Activated CD8-positive, alpha-beta memory T cell treated with anti-CD3 and anti-CD28 coated beads, Interleukin-2, amount 50 U/mL, for 1 hour (primary cell): ENCODE results near the gene CXCL12.

Experiments
- DNase-seq: peaks from one replicate; pipeline ENCODE4 v3.0.0-alpha.2; 2020; ENCODE audit errors: extremely low read depth

The CXCL12 gene

GRCh38 chr10:44385026-44385695 lies at the start of gene CXCL12:
Gene CXCL12, minus strand, starts transcription at chr10:44385097. Its CDS starts 92 bp downstream, at chr10:44385005.
- no peak for DNase-seq

DNA sequence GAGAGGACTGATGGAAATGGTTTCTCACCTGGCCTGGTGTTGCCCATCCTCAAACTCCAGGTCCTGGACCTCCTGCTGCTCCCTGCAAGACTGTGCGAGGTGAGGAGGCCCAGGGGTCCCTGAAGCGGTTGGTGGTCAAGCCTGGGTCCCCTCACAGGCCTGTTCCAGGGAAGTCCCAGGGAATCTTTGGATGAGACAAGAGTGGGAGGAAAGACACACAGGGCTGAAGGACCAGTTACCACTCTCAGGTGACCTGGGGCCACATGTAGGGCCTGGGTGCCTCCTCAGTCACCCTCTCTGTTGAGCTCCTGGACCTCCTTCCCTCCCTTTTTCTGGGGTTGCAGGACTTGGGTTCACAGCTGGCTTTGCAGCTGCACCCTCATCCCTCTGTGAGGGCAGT lies 42.6 kb upstream of the CXCL12 start:
- DNase-seq: no peak

- no peak for DNase-seq
Observed at GRCh38 chr10:44427037-44427436, 42.1 kb upstream of the CXCL12 start.

DNA sequence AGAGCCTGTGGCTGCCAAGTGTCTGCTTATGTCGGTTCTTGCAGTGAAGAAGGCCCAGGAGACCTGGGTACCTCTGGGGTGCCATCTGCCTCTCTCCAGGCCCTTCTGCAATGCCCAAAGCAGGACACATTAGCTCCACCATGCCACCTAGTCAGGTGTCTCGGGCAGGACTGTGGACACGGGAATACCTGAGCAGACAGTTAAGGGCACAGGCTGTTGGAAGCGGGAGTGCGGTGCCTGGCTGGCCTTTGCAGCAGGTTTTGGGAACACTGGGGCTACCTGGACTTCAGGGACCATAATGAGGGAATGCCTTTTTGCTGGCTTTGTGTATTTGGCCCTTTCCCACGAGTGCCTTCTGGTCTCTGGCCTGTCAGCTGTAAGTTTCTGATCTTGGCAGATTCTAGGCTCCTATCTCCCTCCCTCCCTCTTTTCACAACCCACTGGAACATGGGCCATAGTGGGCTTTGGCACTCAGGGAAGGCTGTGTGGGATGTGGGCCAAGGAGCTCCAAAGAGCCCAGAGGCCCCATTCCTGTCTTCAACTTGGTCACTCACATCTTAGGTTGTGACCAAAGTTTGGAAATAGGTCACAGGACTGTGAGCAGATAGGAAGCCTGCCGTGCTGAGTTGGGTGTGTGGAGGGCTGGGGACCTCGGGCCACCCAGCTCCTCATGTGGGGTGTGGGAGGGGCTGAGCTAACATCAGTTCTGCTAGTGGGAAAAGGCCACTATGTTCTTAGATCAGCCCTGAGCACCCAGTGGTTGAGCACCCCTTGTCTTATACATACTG lies 41.5 kb upstream of the CXCL12 start:
- no peak for DNase-seq

DNA sequence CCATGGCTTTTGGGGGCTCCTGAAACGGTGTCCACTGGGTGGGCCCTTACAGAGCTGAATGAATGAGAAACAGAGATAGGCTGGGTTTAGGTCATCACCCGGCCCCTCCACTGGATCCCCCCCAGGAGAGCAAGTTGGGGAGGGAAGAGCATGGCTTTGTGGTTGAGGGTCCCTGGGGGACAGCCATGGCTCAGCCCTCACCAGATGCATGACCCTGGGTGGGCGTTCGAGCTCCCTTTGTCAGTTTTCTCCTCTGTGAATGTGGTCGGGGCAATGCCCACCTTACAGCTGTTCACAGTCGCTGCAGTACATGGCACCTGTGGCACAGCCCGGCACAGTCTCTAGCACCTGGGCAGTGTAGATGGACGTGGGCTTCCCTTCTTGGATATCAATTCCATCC lies 40.6 kb upstream of the CXCL12 start:
- no peak for DNase-seq

GRCh38 chr10:44424957-44425356 lies 40.1 kb upstream of the CXCL12 start:
- DNase-seq: no peak

- no peak for DNase-seq
Observed at GRCh38 chr10:44424298-44424697, 39.4 kb upstream of the CXCL12 start.

DNA sequence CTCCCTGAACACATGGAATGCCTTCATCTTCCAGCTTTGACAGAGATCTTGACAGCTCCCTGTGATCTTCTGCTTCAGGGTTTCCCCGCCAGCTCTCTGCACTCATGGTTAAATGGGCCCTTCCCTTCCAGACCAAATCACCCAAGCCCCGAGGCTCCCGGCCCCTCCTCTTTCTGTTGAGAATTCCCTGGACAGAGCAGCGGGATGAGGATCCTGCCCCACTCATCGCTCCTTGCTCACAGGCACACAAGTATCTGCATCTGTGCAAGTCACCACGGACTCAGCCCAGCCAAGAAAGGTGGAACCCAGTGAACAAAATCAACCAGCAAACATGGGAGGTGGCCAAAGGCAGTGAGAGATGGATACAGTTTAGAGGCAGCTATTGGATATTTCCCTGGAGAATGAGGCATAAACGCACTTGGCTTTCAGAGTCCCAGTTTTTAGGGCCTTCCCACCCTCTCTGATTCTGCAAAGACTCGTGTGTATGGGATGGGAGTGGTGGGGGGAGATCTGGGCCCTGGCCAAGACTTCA lies 37.7 kb upstream of the CXCL12 start:
- DNase-seq: no peak

DNA sequence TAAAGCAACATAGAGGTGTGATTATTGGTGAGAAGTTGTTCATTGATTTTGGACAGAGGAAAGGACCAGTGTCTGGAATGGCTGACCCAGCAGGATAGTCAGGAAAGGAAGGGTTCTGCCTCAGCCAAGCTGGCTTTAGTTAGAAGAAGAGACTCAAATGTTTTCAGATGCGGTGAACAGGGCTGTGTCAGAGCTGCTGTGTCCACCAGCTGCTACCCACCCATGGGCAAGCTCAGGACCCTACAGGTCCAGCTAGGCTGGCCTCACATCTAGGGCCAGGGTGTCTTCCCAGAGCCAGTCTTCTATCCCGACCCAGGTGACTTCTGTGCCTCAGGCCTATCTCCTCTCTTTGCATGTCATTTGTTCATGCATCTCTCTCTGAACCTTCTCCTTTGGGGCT lies 37.3 kb upstream of the CXCL12 start:
- DNase-seq: no peak

DNA sequence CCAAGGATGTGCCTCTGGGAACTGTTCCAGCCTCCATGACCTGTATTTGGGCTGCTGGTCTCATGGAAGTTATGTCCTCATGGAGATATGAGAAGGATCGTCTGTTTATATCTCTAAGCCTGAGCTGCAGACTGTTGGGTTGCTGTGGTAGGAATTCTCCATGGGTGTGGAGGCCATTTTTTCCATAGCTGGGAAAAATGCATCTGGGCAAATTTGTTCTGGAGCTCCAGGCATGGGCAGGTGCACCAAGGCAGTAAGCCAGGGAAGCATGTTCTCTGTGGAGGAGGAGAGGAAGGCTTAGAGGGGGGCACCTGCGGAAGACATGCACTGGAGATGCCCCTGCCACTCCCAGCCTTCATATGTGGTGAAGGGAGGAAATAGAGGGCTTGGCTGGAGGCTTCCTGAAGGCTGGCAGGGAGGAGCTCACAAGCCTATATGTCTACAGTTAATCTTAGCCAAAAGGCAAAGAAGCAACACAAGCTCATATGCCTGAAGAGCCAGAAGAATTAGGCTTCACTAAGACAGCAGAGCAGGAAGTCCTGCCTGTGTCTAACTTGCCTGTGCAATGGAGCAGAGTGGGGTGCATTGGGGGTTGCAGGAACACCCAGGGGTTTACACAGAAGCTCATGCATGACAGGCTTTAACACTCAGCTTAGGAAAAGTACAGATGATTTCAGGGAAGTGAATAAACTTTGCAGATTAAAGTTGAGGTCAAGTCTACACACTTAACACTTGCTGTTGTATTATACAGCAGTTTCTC lies 35.1 kb upstream of the CXCL12 start:
- no peak for DNase-seq

DNA sequence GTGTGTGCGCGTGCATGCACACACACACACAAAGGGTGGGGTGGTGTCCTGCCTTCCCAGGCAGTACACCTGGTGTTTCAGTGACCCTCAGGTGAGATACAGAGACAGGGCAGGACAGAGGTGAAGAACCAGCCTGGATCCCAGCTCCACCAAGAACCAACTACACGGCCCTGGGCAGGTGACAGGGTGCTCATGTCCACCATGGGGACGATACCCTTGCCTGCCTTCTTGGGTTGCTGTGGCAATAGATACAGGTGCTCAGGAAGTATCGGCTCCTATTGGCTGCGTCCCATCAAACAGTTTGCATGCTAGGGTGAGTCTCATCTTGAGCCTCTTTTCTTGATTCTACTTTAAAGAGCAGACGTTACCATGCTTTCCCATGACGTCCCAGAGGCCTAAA lies 33.7 kb upstream of the CXCL12 start:
- DNase-seq: no peak

GRCh38 chr10:44417761-44418160 lies 32.9 kb upstream of the CXCL12 start:
- DNase-seq: no peak

GRCh38 chr10:44416936-44417335 lies 32.0 kb upstream of the CXCL12 start:
- no peak for DNase-seq

GRCh38 chr10:44416021-44416771 lies 31.3 kb upstream of the CXCL12 start:
- no peak for DNase-seq

DNA sequence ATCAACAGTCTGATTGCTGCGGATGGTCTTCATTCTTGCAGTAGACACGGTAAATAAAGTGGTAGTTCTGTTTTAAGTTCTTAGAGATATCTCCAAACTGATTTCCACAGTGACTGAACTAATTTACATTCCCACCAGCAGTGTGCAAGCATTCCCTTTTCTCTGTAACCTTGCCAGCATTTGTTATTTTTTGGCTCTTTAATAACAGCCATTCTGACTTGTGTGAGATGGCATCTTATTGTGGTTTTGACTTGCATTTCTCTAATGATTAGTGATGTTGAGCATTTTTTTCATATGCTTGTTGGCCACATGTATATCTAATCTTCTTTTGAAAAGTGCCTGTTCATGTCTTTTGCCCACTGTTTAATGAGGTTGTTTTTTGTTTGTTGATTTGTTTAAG lies 30.2 kb upstream of the CXCL12 start:
- no peak for DNase-seq

DNA sequence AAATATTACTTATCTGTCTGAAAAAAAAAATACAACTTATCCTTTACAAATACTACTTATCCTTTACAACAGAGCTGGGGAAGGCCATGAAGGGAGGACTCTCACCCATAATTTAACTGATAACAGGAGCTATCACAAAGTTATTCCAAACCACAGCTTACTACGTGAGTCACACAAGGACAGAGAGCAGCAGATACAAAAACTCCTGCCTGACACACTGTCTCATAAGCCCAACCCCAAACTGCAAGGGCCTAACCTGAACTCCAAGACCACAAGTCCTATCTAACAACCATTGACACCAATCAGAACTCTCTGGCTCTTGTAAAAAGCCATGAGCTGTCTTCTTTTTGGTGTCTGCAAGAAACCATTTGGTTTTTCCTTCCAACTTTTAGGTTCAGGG lies 28.5 kb upstream of the CXCL12 start:
- DNase-seq: no peak

DNA sequence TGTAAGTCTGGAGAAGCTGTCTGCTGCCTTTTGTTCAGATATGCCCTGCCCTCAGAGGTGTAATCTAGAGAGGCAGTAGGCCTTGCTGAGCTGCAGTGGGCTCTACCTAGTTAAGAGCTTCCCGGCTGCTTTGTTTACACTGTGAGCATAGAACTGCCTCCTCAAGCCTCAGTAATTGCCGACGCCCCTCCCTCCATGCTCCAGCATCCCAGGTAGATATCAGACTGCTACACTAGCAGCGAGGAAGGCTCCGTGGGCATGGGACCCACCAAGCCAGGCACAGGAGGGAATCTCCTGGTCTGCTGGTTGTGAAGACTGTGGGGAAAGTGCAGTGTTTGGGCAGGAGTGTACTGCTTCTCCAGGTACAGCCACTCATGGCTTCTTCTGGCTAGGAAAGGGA lies 26.4 kb upstream of the CXCL12 start:
- no peak for DNase-seq

DNA sequence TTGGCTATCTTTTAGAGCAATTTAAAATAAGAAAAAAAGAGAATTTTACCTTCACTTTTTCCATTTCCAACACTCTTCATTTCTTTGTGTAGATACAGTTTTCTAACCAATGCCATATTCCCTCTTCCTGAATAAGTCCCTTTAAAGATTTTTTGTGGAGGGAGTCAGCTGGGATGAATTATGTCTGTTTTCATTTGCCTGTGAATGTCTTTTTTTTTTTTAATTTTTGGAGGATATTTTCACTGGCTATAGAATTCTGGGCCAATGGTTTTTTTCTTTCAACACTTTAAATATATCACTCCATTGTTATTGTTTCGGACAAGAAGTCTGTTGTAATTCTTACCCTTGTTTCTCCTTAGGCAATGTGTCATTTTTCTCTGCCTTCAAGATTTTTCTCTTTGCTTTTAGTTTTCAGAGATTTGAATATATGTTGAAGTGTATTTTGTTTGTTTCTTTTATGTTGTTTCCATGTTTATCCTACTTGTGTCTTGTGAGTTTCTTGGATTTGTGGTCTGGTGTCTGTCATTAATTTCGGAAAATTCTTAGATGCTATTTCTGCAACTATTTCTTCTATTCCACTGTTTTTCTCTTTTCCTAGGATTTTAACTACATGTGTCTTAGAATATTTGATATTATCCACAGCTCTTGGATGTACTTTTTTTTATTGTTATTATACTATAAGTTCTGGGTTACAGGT lies 20.0 kb upstream of the CXCL12 start:
- DNase-seq: no peak

GRCh38 chr10:44402465-44403195 lies 17.7 kb upstream of the CXCL12 start:
- no peak for DNase-seq

DNA sequence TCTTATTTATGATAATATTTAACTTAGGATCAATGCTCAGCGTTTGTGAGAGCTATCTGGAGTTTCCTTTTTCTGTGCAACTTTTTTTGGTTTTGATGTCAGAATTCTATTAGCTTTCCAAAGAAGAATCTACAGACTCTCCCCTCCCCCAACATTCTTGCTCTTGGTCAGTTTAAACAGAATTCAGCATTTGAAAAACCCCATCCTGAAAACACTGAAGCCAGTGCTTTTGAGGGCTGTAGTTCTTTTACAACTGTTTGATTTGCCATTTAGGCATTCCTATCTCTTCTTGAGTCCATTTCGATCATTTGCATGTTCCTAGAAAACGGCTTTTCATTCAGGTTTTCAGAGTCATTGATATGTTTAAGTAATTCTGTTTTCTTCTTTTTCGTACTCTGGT lies 15.6 kb upstream of the CXCL12 start:
- DNase-seq: no peak
